GM04504 (cell line): Measurements from ENCODE around the gene DLG2.

Experiments used
- DNase-seq: peaks from one replicate; pipeline ENCODE4 v3.0.0-alpha.2; 2012; ENCODE audit warnings: low read depth

DLG2 gene

GRCh38 chr11:83847467-83848034 is 1779.6 kb downstream of the DLG2 start:
- no peak for DNase-seq

GRCh38 chr11:83845797-83846196 is 1781.3 kb downstream of the DLG2 start:
- no peak for DNase-seq

- DNase-seq: no peak
Observed at GRCh38 chr11:83840326-83840725, 1786.8 kb downstream of the DLG2 start.

GRCh38 chr11:83836883-83837654 is 1790.1 kb downstream of the DLG2 start:
- peak; percentile 14 for DNase-seq

- DNase-seq: no peak
Observed at GRCh38 chr11:83836065-83836464, 1791.1 kb downstream of the DLG2 start.

GRCh38 chr11:83835423-83835822 is 1791.7 kb downstream of the DLG2 start:
- DNase-seq: no peak

GRCh38 chr11:83831929-83832328 is 1795.2 kb downstream of the DLG2 start:
- DNase-seq: no peak

- DNase-seq: peak; percentile 6
Observed at GRCh38 chr11:83827940-83828554, 1799.1 kb downstream of the DLG2 start.

- DNase-seq: peak; percentile 31
Observed at GRCh38 chr11:83827520-83827919, 1799.6 kb downstream of the DLG2 start.

GRCh38 chr11:83826078-83826477 is 1801.1 kb downstream of the DLG2 start:
- no peak for DNase-seq

GRCh38 chr11:83823461-83824025 is 1803.6 kb downstream of the DLG2 start:
- no peak for DNase-seq

GRCh38 chr11:83819931-83820549 is 1807.1 kb downstream of the DLG2 start:
- DNase-seq: peak; percentile 44

- DNase-seq: no peak
Observed at GRCh38 chr11:83818349-83818748, 1808.8 kb downstream of the DLG2 start.

GRCh38 chr11:83816572-83817187 is 1810.5 kb downstream of the DLG2 start:
- DNase-seq: no peak

- no peak for DNase-seq
Observed at GRCh38 chr11:83815736-83816135, 1811.4 kb downstream of the DLG2 start.

- DNase-seq: no peak
Observed at GRCh38 chr11:83813296-83813695, 1813.8 kb downstream of the DLG2 start.

GRCh38 chr11:83809274-83809673 is 1817.9 kb downstream of the DLG2 start:
- no peak for DNase-seq

- no peak for DNase-seq
Observed at GRCh38 chr11:83801799-83802198, 1825.3 kb downstream of the DLG2 start.

GRCh38 chr11:83793310-83793709 is 1833.8 kb downstream of the DLG2 start:
- no peak for DNase-seq

- no peak for DNase-seq
Observed at GRCh38 chr11:83791557-83791956, 1835.6 kb downstream of the DLG2 start.

GRCh38 chr11:83785942-83786341 is 1841.2 kb downstream of the DLG2 start:
- no peak for DNase-seq

- DNase-seq: no peak
Observed at GRCh38 chr11:83784419-83784818, 1842.7 kb downstream of the DLG2 start.
